ENCODE measurements around the gene CERS6.

CERS6 gene

GRCh38 chr2:168801961-168802858, 346.1 kb downstream of the CERS6 start, which contains the start of gene NOSTRIN:
NOSTRIN (plus strand) TSS chr2:168802637; CDS start chr2:168802647, 10 bp downstream.
- no peak within 1 kb of the TSS for H3K4me3 ChIP-seq (ENCODE audit: control insufficient read depth, low read depth, low read length)
- TF ChIP-seq CTCF (IDR thresholded peaks at IDR 0.05; ENCODE audit: control insufficient read depth, insufficient read depth, low read depth, low read length, missing control alignments): no peak

GRCh38 chr2:168802859-168803725, 347.0 kb downstream of the CERS6 start:
- no peak overlapping the region for H3K4me3 ChIP-seq (ENCODE audit: control insufficient read depth, low read depth, low read length)
- no peak for DNase-seq (ENCODE audit: low read depth)
- TF ChIP-seq CTCF (IDR thresholded peaks at IDR 0.05; ENCODE audit: control insufficient read depth, insufficient read depth, low read depth, low read length, missing control alignments): no peak

More at GRCh38 chr2:168801961-168802858, 346.1 kb downstream of the CERS6 start, which contains the start of gene NOSTRIN:
- no peak for DNase-seq (ENCODE audit: low read depth)

- H3K4me3 ChIP-seq (ENCODE audit: control insufficient read depth, low read depth, low read length): no peak overlapping the region
- no peak for DNase-seq (ENCODE audit: low read depth)
Measured at GRCh38 chr2:168804214-168804613, 348.1 kb downstream of the CERS6 start.

GRCh38 chr2:168805615-168806014, 349.5 kb downstream of the CERS6 start:
- no peak overlapping the region for H3K4me3 ChIP-seq (ENCODE audit: control insufficient read depth, low read depth, low read length)
- TF ChIP-seq CTCF (IDR thresholded peaks at IDR 0.05; ENCODE audit: control insufficient read depth, insufficient read depth, low read depth, low read length, missing control alignments): no peak
- DNase-seq (ENCODE audit: low read depth): no peak

More at GRCh38 chr2:168804214-168804613, 348.1 kb downstream of the CERS6 start:
- no peak for TF ChIP-seq CTCF (IDR thresholded peaks at IDR 0.05; ENCODE audit: control insufficient read depth, insufficient read depth, low read depth, low read length, missing control alignments)

GRCh38 chr2:168809537-168809936, 353.5 kb downstream of the CERS6 start:
- no peak for DNase-seq (ENCODE audit: low read depth)
- H3K4me3 ChIP-seq (ENCODE audit: control insufficient read depth, low read depth, low read length): no peak overlapping the region
- no peak for TF ChIP-seq CTCF (IDR thresholded peaks at IDR 0.05; ENCODE audit: control insufficient read depth, insufficient read depth, low read depth, low read length, missing control alignments)

- no peak overlapping the region for H3K4me3 ChIP-seq (ENCODE audit: control insufficient read depth, low read depth, low read length)
- no peak for DNase-seq (ENCODE audit: low read depth)
- TF ChIP-seq CTCF (IDR thresholded peaks at IDR 0.05; ENCODE audit: control insufficient read depth, insufficient read depth, low read depth, low read length, missing control alignments): no peak
Measured at GRCh38 chr2:168810235-168810634, 354.2 kb downstream of the CERS6 start.
